SU-DHL-6 (cell line): ENCODE data around the gene NEK10.
A peak's percentile ranks its signal among the peaks of the same experiment; 100 is the strongest.

ENCODE experiments used
- H2AFZ ChIP-seq: fragments of 200-600 bp; sonication (generic); 2 replicates; pipeline ENCODE4 v1.6.1; 2014; ENCODE audit warnings: low read depth, mild to moderate bottlenecking, moderate library complexity, mixed read lengths, antibody characterized with exemption, low read length; ENCODE audit not compliant: severe bottlenecking
- H3F3A ChIP-seq: fragments of 200-600 bp; shearing (Covaris generic); 2 replicates; pipeline ENCODE4 v1.6.0; 2016; ENCODE audit warnings: antibody characterized with exemption, mild to moderate bottlenecking; ENCODE audit not compliant: insufficient read depth
- H3K27ac ChIP-seq: fragments of 200-600 bp; sonication (generic); 2 replicates; pipeline ENCODE4 v1.5.1; 2016; ENCODE audit warnings: low read depth, mild to moderate bottlenecking, low read length, moderate library complexity, mixed read lengths
- H3K27me3 ChIP-seq: fragments of 200-600 bp; sonication (generic), shearing (Covaris generic); 2 replicates; pipeline ENCODE4 v1.6.0; 2014; ENCODE audit warnings: mild to moderate bottlenecking, low read length
- H3K36me3 ChIP-seq: fragments of 200-600 bp; sonication (generic); 2 replicates; pipeline ENCODE4 v1.6.1; 2014; ENCODE audit warnings: mild to moderate bottlenecking, low read length, mixed read lengths
- H3K4me2 ChIP-seq: fragments of 300-600, 200-600 bp; shearing (Covaris generic), sonication (generic); 2 replicates; pipeline ENCODE4 v1.6.0; 2014; ENCODE audit warnings: low read length, low read depth, mild to moderate bottlenecking; ENCODE audit not compliant: poor library complexity, severe bottlenecking
- H3K4me3 ChIP-seq: fragments of 200-600 bp; sonication (generic); 2 replicates; pipeline ENCODE4 v1.5.1; 2014; ENCODE audit warnings: antibody characterized with exemption, low read length, mild to moderate bottlenecking, mixed read lengths; ENCODE audit not compliant: insufficient read depth, poor library complexity, severe bottlenecking
- H3K79me2 ChIP-seq: fragments of 200-600 bp; sonication (generic); 2 replicates; pipeline ENCODE4 v1.6.1; 2014; ENCODE audit warnings: mild to moderate bottlenecking, low read length, moderate library complexity; ENCODE audit not compliant: insufficient read depth
- H3K9ac ChIP-seq: fragments of 200-600 bp; sonication (generic); 2 replicates; pipeline ENCODE4 v1.7.0; 2014; ENCODE audit warnings: mild to moderate bottlenecking, low read length
- H3K9me2 ChIP-seq: fragments of 200-600 bp; sonication (generic); replicated peaks from 2 replicates; pipeline ENCODE4 v1.6.1; 2014; ENCODE audit warnings: low read length; ENCODE audit not compliant: insufficient read depth
- H3K9me3 ChIP-seq: fragments of 200-600 bp; sonication (generic); 2 replicates; pipeline ENCODE4 v1.6.1; 2014; ENCODE audit warnings: low read length, mixed read lengths; ENCODE audit not compliant: insufficient read depth
- H4K20me1 ChIP-seq: fragments of 200-600 bp; sonication (generic); 2 replicates; pipeline ENCODE4 v1.6.1; 2014; ENCODE audit warnings: low read depth, mild to moderate bottlenecking, antibody characterized with exemption, low read length, moderate library complexity, mixed read lengths
- EZH2phosphoT487 ChIP-seq: fragments of 200-600 bp; sonication (generic), shearing (Covaris generic); conservative IDR thresholded peaks from 2 replicates; pipeline ENCODE4 v1.6.1; 2018; ENCODE audit warnings: mild to moderate bottlenecking, antibody characterized with exemption, low read length, moderate library complexity, mixed read lengths
- TF ChIP-seq, protein P1 (sequence below): fragments of 200-600 bp; sonication (generic); IDR thresholded peaks from one replicate; pipeline ENCODE4 v1.5.1; 2017; ENCODE audit warnings: antibody characterized with exemption, mild to moderate bottlenecking, low read length, moderate library complexity; ENCODE audit not compliant: insufficient read depth, poor library complexity, severe bottlenecking

The NEK10 gene

DNA sequence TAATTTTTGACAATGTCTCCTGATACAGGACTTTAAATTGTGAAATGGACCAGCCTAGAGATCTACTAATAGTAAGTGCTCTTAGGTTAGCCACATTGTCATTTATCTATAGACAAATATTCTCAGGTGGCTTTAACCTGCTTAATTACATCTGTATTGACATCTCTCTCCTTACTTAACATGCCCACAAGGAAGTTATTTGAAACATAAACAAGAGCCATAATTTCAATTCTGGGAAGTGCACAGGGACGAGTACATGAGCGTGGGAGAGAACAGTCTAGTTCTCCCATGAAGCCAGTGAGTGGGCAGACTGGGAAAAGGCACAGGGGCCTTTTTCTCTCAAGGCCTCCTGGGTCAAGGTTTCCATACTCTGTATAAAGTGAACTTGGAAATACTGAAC is 54.2 kb downstream of the NEK10 start:
- Histone ChIP-seq H3F3A (no peaks in the 10 kb centered on the region), H3K4me3 (no peak overlapping the region)

DNA sequence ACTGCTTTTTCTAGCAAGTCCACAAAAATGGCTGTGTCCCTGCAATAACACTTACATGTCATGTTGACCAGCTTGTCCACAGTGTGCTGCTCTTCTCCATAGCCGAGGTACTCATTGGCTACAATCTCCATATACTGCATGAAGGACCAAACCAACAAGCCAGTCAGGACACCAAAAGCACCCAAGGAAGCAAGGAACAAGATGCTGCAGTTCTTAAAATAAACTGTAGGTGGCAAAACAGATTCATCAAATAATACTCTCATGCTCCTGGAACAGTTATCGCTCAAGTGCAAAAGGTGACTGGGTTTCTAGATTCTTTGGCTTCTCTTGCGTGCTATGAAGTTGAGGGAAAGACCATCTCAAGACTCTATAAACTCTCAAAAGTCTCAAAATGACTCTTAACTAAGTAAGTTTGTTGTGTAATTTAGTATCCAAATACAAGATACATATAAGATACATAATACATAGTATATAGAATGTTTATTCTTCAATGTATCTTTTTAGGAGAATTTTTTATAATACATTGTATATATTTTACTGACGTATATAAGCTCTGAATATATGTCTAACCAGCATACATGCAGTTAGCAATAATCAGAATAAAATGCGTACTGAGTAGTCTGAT is 57.0 kb downstream of the NEK10 start:
- Histone ChIP-seq H2AFZ (no peak overlapping the region), H3K9me3 (no peaks in the 10 kb centered on the region), H4K20me1 (no peaks in the 10 kb centered on the region), H3K9ac (no peak overlapping the region), H3F3A (no peaks in the 10 kb centered on the region), H3K27me3 (no peaks in the 10 kb centered on the region), H3K36me3 (no peaks in the 10 kb centered on the region), H3K27ac (no peak overlapping the region), H3K4me2 (no peak overlapping the region), H3K79me2 (no peaks in the 10 kb centered on the region), H3K9me2 (no peaks in the 10 kb centered on the region), H3K4me3 (no peak overlapping the region)
- no peak for TF ChIP-seq EZH2phosphoT487
- TF ChIP-seq, protein P1, sequence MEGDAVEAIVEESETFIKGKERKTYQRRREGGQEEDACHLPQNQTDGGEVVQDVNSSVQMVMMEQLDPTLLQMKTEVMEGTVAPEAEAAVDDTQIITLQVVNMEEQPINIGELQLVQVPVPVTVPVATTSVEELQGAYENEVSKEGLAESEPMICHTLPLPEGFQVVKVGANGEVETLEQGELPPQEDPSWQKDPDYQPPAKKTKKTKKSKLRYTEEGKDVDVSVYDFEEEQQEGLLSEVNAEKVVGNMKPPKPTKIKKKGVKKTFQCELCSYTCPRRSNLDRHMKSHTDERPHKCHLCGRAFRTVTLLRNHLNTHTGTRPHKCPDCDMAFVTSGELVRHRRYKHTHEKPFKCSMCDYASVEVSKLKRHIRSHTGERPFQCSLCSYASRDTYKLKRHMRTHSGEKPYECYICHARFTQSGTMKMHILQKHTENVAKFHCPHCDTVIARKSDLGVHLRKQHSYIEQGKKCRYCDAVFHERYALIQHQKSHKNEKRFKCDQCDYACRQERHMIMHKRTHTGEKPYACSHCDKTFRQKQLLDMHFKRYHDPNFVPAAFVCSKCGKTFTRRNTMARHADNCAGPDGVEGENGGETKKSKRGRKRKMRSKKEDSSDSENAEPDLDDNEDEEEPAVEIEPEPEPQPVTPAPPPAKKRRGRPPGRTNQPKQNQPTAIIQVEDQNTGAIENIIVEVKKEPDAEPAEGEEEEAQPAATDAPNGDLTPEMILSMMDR, result peak; percentile 19

More for the DNA sequence above, 54.2 kb downstream of the NEK10 start:
- Histone ChIP-seq H3K9me2 (no peaks in the 10 kb centered on the region), H3K79me2 (no peaks in the 10 kb centered on the region), H3K4me2 (no peak overlapping the region), H3K36me3 (no peaks in the 10 kb centered on the region), H3K27me3 (no peaks in the 10 kb centered on the region), H4K20me1 (no peaks in the 10 kb centered on the region), H3K27ac (no peak overlapping the region), H3K9ac (no peak overlapping the region), H2AFZ (no peak overlapping the region), H3K9me3 (no peaks in the 10 kb centered on the region)
- no peak for TF ChIP-seq EZH2phosphoT487
- TF ChIP-seq, protein P1, result no peak

DNA sequence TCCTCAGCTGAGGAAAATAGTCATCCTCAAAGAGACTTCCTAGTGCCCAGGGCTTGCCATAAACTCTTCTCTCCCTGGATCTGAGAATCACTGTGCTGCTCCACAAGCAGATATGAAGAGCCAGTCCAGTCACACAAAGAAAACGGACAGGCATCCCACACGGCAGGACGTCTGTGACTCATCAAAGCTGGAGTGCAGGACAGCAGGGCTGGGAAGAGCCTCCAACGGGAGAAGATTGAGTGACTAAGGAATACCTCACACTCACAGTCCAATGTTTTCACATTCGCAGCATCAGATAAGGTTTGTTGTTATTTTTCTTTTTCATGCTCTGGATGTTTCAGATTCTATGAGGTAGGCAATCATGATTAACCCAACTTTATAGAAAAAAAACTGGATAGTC is 57.8 kb downstream of the NEK10 start:
- H3K9me3 ChIP-seq, result no peaks in the 10 kb centered on the region
- no peak overlapping the region for H3K4me3 ChIP-seq
- no peak overlapping the region for H3K27ac ChIP-seq
- H3K9ac ChIP-seq, result no peak overlapping the region
- no peaks in the 10 kb centered on the region for H3K79me2 ChIP-seq
- H3F3A ChIP-seq, result no peaks in the 10 kb centered on the region
- H3K4me2 ChIP-seq, result no peak overlapping the region
- H3K27me3 ChIP-seq, result no peaks in the 10 kb centered on the region
- no peaks in the 10 kb centered on the region for H3K9me2 ChIP-seq
- no peaks in the 10 kb centered on the region for H3K36me3 ChIP-seq
- H2AFZ ChIP-seq, result no peak overlapping the region
- no peak for TF ChIP-seq EZH2phosphoT487
- TF ChIP-seq, protein P1, result no peak
- no peaks in the 10 kb centered on the region for H4K20me1 ChIP-seq
